Nucleus accumbens (tissue), 56 donors: ENCODE measurements around the gene GPR78.
"Not testable (repeated sequence)": the region's sequence is repeated elsewhere in the genome, so short reads cannot be mapped to it uniquely, and the experiment has no call there.

Experiments
- DNase-seq, 56 donors: peaks; one replicate each; lab custom pipeline; 2025; lab: John Stamatoyannopoulos, UW

Gene GPR78

DNA sequence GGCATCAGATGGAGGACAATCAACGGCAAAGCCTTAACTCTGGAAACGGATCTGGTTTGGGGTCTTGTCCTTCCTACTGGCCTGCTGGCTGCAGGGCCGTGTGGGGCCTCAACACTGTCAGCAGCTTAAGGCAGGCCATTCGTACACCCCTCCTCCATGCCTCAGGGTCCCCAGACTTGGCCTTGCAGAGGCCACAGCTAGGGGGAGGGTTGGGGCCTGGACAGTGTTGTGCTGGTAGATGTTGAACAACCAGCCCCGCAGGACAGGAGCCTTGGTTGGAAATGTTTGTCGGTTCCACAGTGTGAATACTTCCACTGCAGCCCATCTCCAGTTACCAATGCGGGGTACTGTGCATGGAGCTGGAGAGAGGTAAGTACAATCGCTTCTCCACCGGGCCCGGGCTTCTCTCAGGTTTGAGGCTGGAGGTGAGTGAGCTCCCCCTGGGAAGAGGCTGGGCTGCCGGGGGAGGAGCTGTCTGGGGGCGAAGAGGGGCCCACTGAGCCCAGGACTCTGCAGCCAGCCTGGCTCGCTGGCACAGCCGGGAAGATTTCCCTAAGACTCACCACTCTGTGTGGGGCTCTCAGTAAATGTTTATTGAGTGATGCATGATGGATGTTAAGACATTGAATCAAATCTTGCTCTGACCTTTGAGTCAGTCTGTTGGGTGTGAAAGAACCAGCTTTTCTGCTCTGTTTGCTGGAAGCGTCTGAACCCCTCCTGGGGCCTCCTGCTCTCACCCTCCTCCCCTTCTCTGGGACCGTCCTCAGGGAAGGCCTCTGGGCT lies 19.7 kb upstream of the GPR78 start:
- no peak for DNase-seq

DNA sequence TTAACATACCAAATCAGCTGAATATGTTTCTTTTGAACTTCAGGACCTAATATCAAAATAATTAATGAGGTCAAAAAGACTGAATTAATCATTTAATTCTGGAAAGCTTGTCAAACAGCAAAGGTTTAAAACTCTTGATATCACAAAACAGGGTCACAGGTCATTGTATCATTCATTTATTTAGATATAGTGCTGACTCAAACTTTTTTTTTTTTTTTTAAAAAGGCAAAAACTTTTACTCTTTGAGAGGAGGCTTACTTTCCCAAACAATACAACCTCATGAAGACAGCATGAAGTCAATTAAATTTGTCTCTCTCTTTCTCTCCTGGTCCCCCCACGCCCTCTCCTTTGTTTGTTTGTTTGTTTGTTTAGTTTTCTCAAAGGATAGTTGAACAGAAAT lies 15.6 kb upstream of the GPR78 start:
- no peak for DNase-seq

DNA sequence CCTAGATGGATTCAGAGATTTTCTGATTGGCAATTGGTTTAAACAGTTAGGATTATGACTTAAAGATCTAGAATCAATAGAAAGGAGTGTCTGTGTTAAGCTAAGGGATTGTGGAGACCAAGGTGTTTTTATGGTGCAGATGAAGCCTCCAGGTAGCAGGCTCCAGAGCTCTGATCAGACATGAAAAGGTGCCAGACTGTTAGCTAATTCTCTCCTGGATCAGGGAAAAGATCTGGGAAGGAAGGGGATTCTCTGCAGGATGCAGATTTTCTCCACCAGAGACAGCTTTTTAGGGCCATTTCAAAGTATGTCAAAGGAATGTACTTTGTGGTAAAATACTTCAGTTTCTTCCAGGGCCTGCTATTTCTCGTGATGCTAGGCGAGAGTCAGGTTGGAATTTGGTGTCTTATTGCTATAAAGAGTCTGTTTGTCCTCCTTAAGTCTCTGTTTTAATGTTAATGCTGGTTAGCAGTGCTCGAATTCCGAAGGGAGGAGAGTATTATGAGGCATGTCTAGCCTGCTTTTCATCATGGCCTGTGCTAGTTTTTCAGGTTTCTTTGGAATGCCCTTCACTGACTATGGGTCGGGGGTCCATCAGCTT lies 12.0 kb upstream of the GPR78 start:
- no peak for DNase-seq

- DNase-seq = no peak
Measured at GRCh38 chr4:8570201-8570600, 10.0 kb upstream of the GPR78 start.

DNA sequence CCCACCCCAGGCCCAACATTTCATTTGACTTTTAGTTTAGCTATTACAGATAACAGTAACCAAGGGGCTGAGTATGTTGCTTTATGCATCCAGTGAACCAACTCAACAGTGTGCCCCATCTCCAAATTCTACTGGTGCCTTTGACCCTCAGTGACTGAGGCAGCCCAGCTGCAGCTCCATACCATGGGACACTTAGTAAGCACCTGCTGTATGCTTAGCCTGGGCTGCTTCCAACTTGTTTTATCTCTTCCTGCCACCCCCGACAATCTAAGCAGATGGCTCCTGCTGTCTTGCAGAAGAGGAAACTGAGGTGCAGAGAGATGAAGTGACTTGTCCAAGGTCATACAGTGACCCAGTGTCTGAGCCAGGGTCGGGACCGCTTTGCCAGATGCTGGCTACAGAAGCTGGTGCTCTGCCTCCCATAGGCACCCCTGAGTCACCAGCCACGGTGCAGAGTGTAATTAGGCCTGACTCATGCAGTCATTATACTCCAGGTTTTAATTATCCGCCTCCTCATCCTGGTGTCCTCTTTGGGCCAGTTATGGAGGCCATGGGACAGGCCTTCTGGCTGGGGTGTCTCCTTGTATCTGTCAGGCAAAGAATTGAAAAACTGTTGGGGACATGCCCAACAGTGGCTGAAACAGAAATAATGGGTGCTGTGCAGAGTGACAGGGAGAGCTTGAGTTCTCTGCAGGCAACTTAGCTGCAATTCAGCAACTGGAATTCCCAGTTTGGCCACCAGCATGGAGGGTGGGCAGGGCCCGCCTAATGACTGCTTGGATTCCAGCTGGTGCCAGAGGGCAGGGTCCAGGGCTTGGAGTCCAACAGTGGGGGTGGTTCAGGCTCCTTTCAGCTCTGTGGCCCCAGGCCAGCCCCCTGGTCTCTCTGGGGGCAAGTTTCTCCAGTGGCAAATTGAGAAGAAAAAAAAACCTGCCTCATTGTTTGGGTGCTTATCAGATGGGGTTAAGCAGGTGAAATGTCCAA lies 8.2 kb upstream of the GPR78 start:
- no peak for DNase-seq

- DNase-seq = no peak
Measured at GRCh38 chr4:8573266-8573665, 6.9 kb upstream of the GPR78 start.

GRCh38 chr4:8574796-8575370 lies 5.3 kb upstream of the GPR78 start:
- DNase-seq = no peak

- DNase-seq = no peak
Measured at GRCh38 chr4:8575457-8575856, 4.7 kb upstream of the GPR78 start.

GRCh38 chr4:8576591-8576990 lies 3.6 kb upstream of the GPR78 start:
- DNase-seq = not testable (repeated sequence)

DNA sequence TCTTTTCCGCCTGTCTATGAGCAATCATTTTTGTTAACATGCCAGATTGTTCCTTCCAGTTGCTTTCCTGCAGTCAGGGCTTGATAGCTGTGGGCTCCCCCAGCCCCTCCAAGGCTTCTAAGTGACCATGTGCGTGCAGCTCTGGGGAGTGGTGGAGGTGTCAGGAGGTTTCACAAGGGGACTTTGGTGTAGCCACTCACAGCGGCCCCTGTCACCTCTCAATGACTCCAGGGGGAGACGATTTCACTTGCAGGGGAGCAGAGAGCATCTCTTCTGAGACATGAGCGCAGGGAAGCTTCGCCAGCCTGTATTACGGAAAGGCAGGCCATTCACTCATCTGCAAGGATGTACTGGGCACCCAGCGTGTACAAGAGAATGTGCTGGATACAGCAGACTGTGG lies 3.1 kb upstream of the GPR78 start:
- DNase-seq = no peak

DNA sequence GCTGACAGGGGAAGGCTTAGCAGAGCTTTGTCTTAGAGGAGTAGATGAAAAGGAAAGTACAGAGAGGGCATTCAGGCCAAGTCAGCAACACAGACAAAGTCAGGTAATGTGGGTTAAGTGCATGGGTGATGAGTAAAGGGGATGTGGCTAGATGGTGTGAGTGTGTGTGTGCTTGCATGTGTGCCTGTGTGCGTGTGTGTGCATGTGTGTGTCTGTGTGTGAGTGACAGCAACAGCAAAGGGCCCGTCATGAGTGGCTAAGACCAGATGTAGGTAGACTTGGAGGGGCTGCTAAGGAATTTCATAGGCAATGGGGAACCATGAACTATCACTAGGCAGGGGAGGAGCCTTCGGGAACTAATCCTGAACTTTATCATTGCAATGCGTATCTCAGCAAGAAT lies 2.2 kb upstream of the GPR78 start:
- no peak for DNase-seq

- no peak for DNase-seq
Measured at GRCh38 chr4:8578717-8579116, 1.5 kb upstream of the GPR78 start.

GRCh38 chr4:8579526-8580320 lies 469 bp upstream of the GPR78 start:
- no peak for DNase-seq

- no peak for DNase-seq
Measured at GRCh38 chr4:8581094-8581861, 1.1 kb downstream of the GPR78 start.

GRCh38 chr4:8582016-8582415 lies 1.8 kb downstream of the GPR78 start:
- no peak for DNase-seq

DNA sequence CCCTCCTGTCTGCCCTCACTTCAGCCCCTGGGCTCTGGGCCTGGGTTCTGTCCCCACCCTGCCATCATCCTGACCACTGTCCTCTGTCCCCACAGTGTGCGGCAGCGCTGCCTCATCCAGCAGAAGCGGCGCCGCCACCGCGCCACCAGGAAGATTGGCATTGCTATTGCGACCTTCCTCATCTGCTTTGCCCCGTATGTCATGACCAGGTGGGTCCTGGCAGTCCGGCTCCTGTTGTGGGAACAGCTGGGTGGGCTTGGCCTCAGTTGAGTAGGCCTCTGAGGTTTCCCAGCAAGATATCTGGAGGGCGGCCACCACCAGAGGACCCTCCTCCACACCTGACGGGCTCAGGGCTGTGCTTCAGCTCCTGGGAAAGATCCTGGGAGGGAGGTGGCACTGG lies 2.2 kb downstream of the GPR78 start:
- no peak for DNase-seq

- DNase-seq = no peak
Measured at GRCh38 chr4:8582941-8583654, 2.9 kb downstream of the GPR78 start.

DNA sequence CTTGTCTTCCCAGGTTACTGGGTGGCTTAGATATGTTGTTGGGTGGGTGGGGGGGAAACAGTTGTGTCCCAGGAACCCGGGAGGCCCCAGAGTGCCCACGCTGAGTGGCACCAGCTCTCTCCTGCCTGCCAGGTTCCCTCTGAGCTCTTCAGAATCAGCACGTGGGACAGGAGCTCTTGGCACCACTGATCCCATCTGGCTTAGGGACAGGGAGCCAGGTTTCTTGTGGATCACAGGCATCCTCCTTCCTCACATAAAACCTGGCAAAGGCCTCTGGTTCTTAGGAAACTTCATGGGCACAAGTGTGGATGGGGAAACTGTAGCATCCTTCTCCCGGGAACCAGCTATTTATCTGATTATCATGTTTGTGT lies 3.4 kb downstream of the GPR78 start:
- no peak for DNase-seq

- no peak for DNase-seq
Measured at GRCh38 chr4:8585186-8585585, 5.0 kb downstream of the GPR78 start.
